ENCODE measurements around the gene GHRL. TPM values are rescaled to one million over a fixed set of nuclear protein-coding genes. Genes with fewer than 3 reads are reported as not detected.

The GHRL gene
- total RNA-seq, 2 experiments from 2014 or later: 1.1 to 3.2 TPM

DNA sequence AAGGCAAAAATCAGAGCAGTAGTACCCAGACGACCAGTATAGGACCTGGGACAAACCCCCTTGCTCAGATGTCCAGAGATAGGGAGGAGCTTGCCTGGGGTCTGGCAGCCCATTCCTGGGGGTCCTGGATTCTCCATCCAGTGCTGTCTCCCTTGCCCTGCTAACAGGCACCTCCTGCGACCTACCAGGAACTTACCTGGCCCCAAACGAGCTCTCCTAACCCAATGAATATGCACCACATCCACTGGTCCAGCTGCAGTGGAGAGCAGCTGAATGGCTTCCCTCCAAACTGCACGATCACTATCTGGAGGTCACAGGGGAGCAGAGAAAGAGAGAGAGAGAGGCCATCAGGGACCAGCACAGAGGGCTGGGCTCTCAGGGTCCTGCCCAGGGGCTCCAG is 47.3 kb upstream of the GHRL start:
- Mint-ChIP-seq H3K9me3 (no peaks in the 10 kb centered on the region), H3K4me1 (ENCODE audit: low read depth) (no peaks in the 10 kb centered on the region), H3K27ac (no peak overlapping the region), H3K4me3 (no peak overlapping the region), H3K27me3 (peaks cover 4% of the 10 kb centered on the region), H3K36me3 (ENCODE audit: low read depth) (no peaks in the 10 kb centered on the region)
- ChIA-PET CTCF (no interaction called here), POLR2A (no interaction called here)
- H3K27ac ChIP-seq (ENCODE audit: low read depth in 1 of 2, low read length in 2 of 2): no peak overlapping the region
- ATAC-seq (ENCODE audit: poor library complexity) (no peak), DNase-seq (no peak)
- peaks cover 9% of the 10 kb centered on the region for H3K4me1 ChIP-seq (ENCODE audit: insufficient read depth, low read length)
- H3K36me3 ChIP-seq (ENCODE audit: insufficient read depth, low read length): no peaks in the 10 kb centered on the region
- H3K27me3 ChIP-seq (ENCODE audit: control insufficient read depth in 1 of 2, insufficient read depth in 2 of 2, low read length in 2 of 2): no peaks in the 10 kb centered on the region
- H3K9me3 ChIP-seq (ENCODE audit: control insufficient read depth in 1 of 2, insufficient read depth in 1 of 2, low read length in 2 of 2): no peaks in the 10 kb centered on the region
- TF ChIP-seq, protein P1, sequence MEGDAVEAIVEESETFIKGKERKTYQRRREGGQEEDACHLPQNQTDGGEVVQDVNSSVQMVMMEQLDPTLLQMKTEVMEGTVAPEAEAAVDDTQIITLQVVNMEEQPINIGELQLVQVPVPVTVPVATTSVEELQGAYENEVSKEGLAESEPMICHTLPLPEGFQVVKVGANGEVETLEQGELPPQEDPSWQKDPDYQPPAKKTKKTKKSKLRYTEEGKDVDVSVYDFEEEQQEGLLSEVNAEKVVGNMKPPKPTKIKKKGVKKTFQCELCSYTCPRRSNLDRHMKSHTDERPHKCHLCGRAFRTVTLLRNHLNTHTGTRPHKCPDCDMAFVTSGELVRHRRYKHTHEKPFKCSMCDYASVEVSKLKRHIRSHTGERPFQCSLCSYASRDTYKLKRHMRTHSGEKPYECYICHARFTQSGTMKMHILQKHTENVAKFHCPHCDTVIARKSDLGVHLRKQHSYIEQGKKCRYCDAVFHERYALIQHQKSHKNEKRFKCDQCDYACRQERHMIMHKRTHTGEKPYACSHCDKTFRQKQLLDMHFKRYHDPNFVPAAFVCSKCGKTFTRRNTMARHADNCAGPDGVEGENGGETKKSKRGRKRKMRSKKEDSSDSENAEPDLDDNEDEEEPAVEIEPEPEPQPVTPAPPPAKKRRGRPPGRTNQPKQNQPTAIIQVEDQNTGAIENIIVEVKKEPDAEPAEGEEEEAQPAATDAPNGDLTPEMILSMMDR (IDR thresholded peaks at IDR 0.05): no peak
- no peak overlapping the region for H3K4me3 ChIP-seq (ENCODE audit: low read length)
- intact Hi-C loops (cut with DNase I, micrococcal nuclease): no loop called here

DNA sequence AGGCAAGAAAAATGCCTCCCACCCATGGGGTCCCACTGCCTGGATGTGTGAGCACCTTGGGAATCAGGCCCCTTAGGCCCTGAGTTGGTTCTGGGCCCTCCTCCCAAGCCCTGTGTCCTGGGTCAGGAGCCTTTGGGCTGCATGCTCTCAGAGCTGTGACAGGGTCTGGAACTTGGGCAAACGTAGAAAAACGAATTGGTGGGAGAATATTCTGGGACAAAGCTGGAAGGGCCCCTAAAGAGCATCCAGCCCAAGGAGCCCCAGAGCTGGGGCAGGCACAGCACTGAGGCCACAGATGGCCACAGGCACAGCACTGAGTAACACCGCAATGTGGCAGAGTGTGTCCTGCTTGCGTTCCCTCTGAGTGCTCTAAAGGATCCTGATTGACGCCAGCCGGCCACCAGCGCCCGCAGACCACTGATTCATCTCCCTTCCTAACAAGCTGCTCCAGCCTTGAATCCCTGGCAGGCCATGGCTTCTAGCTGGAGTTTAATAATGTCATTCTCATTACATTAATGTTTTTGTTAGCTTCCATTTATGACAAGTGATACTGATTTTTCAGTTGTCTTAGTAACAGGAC is 46.7 kb upstream of the GHRL start:
- Histone ChIP-seq H3K27me3 (ENCODE audit: control insufficient read depth in 1 of 2, insufficient read depth in 2 of 2, low read length in 2 of 2) (no peaks in the 10 kb centered on the region), H3K27ac (ENCODE audit: low read depth in 1 of 2, low read length in 2 of 2) (no peak overlapping the region), H3K36me3 (ENCODE audit: insufficient read depth, low read length) (no peaks in the 10 kb centered on the region), H3K4me1 (ENCODE audit: insufficient read depth, low read length) (peaks cover 10% of the 10 kb centered on the region), H3K4me3 (ENCODE audit: low read length) (no peak overlapping the region), H3K9me3 (ENCODE audit: control insufficient read depth in 1 of 2, insufficient read depth in 1 of 2, low read length in 2 of 2) (no peaks in the 10 kb centered on the region)
- peaks cover 4% of the 10 kb centered on the region for H3K27me3 Mint-ChIP-seq
- ATAC-seq (ENCODE audit: poor library complexity): no peak
- ChIA-PET CTCF (no interaction called here), POLR2A (no interaction called here)
- H3K36me3 Mint-ChIP-seq (ENCODE audit: low read depth): no peaks in the 10 kb centered on the region
- intact Hi-C loops (cut with DNase I, micrococcal nuclease): no loop called here
- H3K4me3 Mint-ChIP-seq: no peak overlapping the region
- TF ChIP-seq, protein P1 (IDR thresholded peaks at IDR 0.05): no peak
- no peaks in the 10 kb centered on the region for H3K4me1 Mint-ChIP-seq (ENCODE audit: low read depth)
- no peaks in the 10 kb centered on the region for H3K9me3 Mint-ChIP-seq
- no peak overlapping the region for H3K27ac Mint-ChIP-seq
- DNase-seq: no peak

DNA sequence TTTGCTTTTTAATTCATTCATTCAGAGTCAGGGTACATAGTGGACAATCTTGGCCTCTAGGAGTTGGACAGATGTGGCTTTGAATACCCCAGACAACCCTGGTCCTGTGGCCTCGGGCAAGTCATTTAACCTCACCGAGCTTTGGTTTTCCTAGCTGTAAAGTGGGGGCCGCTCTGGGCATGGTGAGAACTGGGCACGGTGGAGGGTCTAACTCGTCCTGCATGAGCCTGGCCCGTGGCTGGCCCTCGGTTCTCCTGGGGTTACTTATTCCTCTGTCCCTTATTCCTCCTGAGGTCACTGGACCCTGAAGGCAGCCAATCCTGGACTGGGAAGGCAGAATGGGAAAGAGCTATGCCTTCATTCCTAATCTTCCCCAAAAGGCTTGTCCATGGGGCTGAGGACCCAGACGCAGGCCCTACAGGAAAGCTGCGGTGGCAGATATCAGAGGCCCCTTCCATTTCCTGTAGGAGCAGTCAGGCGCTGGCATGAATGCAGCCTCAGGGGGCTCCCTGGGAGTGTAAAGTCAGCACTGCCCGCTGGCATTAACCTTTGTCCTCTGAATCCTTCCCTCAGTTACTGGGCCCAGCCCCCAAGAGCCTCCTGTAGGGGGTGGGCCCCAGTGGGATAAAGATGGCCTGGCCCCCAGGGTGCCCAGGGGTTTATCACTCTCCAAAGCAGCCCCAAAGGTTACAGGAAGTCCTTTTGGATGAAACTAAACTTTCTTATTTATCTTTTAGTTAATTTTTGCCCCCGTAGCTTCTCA is 46.0 kb upstream of the GHRL start:
- DNase-seq (no peak), ATAC-seq (ENCODE audit: poor library complexity) (no peak)
- intact Hi-C loops (cut with DNase I, micrococcal nuclease): no loop called here
- no peak overlapping the region for H3K27ac Mint-ChIP-seq
- H3K36me3 Mint-ChIP-seq (ENCODE audit: low read depth): no peaks in the 10 kb centered on the region
- Histone ChIP-seq H3K27ac (ENCODE audit: low read depth in 1 of 2, low read length in 2 of 2) (no peak overlapping the region), H3K4me1 (ENCODE audit: insufficient read depth, low read length) (peaks cover 6% of the 10 kb centered on the region), H3K4me3 (ENCODE audit: low read length) (no peak overlapping the region), H3K27me3 (ENCODE audit: control insufficient read depth in 1 of 2, insufficient read depth in 2 of 2, low read length in 2 of 2) (no peaks in the 10 kb centered on the region), H3K9me3 (ENCODE audit: control insufficient read depth in 1 of 2, insufficient read depth in 1 of 2, low read length in 2 of 2) (no peaks in the 10 kb centered on the region), H3K36me3 (ENCODE audit: insufficient read depth, low read length) (no peaks in the 10 kb centered on the region)
- H3K27me3 Mint-ChIP-seq: no peaks in the 10 kb centered on the region
- no peaks in the 10 kb centered on the region for H3K4me1 Mint-ChIP-seq (ENCODE audit: low read depth)
- no peak overlapping the region for H3K4me3 Mint-ChIP-seq
- POLR2A ChIA-PET: no interaction called here
- TF ChIP-seq, protein P1 (IDR thresholded peaks at IDR 0.05): no peak
- no peaks in the 10 kb centered on the region for H3K9me3 Mint-ChIP-seq
- CTCF ChIA-PET: no interaction called here
